Progenitor cell of endocrine pancreas (in vitro differentiated cells): ENCODE results near the gene CKM. TPM values are rescaled to one million over a fixed set of nuclear protein-coding genes. Genes with fewer than 3 reads are reported as not detected.
"Not testable (repeated sequence)": the region's sequence is repeated elsewhere in the genome, so short reads cannot be mapped to it uniquely, and the experiment has no call there.

Experiments used
- DNase-seq: peaks from one replicate; pipeline ENCODE4 v3.0.0; 2021; ENCODE audit warnings: low spot score; ENCODE audit not compliant: unreplicated experiment
- H3K27ac Mint-ChIP-seq: 2 replicates; pipeline ENCODE4 v1.8.0; 2021; ENCODE audit warnings: mild to moderate bottlenecking, moderate library complexity, mixed read lengths
- H3K27me3 Mint-ChIP-seq: 2 replicates; pipeline ENCODE4 v1.8.0; 2021; ENCODE audit warnings: mixed read lengths
- H3K36me3 Mint-ChIP-seq: 2 replicates; pipeline ENCODE4 v1.8.0; 2022; ENCODE audit warnings: mixed read lengths; ENCODE audit not compliant: insufficient read depth
- H3K4me1 Mint-ChIP-seq: 2 replicates; pipeline ENCODE4 v1.8.0; 2021; ENCODE audit warnings: low read depth, mixed read lengths
- H3K4me3 Mint-ChIP-seq: 2 replicates; pipeline ENCODE4 v1.8.0; 2021; ENCODE audit warnings: low read depth, mild to moderate bottlenecking, moderate library complexity, mixed read lengths
- H3K9me3 Mint-ChIP-seq: 2 replicates; pipeline ENCODE4 v1.8.0; 2021; ENCODE audit warnings: low read depth, mixed read lengths
- total RNA-seq: library from RNA; stranded (reverse); gene quantifications from 2 replicates; pipeline ENCODE4 v1.2.1, GENCODE V29; 2021
- TF ChIP-seq, protein P1 (sequence below): fragments of 200-600 bp; sonication (generic); IDR thresholded peaks from one replicate; pipeline ENCODE4 v1.5.0; 2021; ENCODE audit warnings: antibody characterized with exemption, mild to moderate bottlenecking; ENCODE audit not compliant: unreplicated experiment

CKM gene
- total RNA-seq, 1 donor from 2014 or later, result not detected

DNA sequence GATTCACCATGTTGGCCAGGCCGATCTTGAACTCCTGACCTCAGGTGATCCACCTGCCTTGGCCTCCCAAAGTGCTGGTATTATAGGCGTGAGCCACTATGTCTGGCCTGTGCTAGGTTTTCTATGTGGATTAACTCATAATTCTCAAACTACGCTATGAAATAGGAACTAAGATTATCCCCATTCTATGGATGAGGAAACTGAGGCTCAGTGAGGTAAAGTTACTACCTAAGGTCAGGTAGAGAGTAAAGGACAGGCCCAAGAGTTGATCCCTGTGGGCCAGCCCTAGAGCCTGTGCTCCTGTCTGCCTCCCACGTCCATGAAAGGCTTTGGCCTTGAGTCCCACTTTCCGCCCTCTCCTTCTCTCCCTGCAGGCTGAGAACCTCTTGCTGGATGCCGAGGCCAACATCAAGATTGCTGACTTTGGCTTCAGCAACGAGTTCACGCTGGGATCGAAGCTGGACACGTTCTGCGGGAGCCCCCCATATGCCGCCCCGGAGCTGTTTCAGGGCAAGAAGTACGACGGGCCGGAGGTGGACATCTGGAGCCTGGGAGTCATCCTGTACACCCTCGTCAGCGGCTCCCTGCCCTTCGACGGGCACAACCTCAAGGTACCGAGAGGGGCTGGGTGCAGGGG lies 51.5 kb downstream of the CKM start:
- Mint-ChIP-seq H3K27me3 (no peaks in the 10 kb centered on the region), H3K4me3 (no peak overlapping the region), H3K36me3 (peaks cover 18% of the 10 kb centered on the region), H3K4me1 (no peaks in the 10 kb centered on the region), H3K27ac (no peak overlapping the region), H3K9me3 (no peaks in the 10 kb centered on the region)
- TF ChIP-seq, protein P1, sequence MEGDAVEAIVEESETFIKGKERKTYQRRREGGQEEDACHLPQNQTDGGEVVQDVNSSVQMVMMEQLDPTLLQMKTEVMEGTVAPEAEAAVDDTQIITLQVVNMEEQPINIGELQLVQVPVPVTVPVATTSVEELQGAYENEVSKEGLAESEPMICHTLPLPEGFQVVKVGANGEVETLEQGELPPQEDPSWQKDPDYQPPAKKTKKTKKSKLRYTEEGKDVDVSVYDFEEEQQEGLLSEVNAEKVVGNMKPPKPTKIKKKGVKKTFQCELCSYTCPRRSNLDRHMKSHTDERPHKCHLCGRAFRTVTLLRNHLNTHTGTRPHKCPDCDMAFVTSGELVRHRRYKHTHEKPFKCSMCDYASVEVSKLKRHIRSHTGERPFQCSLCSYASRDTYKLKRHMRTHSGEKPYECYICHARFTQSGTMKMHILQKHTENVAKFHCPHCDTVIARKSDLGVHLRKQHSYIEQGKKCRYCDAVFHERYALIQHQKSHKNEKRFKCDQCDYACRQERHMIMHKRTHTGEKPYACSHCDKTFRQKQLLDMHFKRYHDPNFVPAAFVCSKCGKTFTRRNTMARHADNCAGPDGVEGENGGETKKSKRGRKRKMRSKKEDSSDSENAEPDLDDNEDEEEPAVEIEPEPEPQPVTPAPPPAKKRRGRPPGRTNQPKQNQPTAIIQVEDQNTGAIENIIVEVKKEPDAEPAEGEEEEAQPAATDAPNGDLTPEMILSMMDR, result no peak
- no peak for DNase-seq

DNA sequence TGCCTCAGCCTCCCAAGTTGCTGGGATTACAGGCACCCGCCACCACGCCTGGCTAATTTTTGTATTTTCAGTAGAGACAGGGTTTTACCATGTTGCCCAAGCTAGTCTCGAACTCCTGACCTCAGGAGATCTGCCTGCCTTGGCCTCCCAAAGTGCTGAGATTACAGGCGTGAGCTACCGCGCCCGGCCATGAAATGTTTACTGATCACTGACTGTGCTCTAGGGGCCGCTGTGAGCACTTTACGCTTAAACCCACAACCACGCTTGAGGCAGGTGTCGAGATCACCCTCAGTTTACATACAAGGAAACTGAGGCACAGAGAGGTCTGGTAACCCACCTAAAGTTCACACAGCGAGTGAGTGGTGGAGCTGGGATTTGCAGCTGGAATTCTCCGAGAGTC lies 52.7 kb downstream of the CKM start:
- peaks cover 21% of the 10 kb centered on the region for H3K36me3 Mint-ChIP-seq
- not testable (repeated sequence) for H3K4me1 Mint-ChIP-seq, H3K4me3 Mint-ChIP-seq, H3K27me3 Mint-ChIP-seq, DNase-seq, H3K9me3 Mint-ChIP-seq, H3K27ac Mint-ChIP-seq

DNA sequence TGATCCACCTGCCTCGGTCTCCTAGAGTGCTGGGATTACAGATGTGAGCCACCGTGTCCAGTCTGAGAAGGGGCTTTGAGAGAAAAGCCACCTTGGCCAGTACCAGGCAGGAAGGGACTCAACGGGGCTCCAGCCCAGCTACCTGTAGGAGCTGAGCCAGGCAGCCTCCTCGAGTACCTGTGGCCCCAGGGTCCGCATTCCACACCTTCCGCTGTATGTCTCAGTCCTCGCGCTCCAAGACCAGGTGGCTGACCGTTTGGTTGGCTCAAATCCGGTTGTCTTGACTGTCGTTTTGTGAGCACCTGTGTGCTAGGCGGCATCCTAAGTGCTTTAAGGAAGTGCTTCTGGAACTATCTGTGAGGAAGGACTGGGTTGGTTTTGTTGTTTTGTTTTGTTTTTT lies 55.4 kb downstream of the CKM start:
- H3K36me3 Mint-ChIP-seq, result peaks cover 7% of the 10 kb centered on the region
- H3K4me1 Mint-ChIP-seq, result no peaks in the 10 kb centered on the region
- H3K27ac Mint-ChIP-seq, result no peak overlapping the region
- no peaks in the 10 kb centered on the region for H3K27me3 Mint-ChIP-seq
- DNase-seq, result no peak
- TF ChIP-seq, protein P1, result no peak
- no peak overlapping the region for H3K4me3 Mint-ChIP-seq
- H3K9me3 Mint-ChIP-seq, result no peaks in the 10 kb centered on the region

DNA sequence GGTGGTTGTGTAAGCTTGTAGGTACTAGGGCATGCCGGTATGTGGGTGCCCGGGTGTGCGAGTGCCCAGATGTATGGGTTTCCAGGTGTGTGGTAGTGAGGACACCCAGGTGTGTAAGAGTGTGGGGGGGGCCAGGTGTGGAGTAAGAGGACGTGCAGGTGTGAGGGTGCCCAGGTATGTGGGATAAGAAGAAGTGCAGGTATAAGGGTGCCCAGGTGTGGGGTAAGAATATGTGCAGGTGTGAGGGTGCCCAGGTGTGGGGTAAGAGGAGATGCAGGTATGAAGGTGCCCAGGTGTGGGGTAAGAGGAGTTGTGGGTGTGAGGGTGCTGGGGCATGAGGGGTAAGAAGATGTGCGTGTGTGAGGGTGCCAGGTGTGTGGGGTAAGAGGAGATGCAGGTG lies 57.3 kb downstream of the CKM start:
- no peaks in the 10 kb centered on the region for H3K27me3 Mint-ChIP-seq
- H3K27ac Mint-ChIP-seq, result peak overlapping the region; percentile 56
- H3K36me3 Mint-ChIP-seq, result peaks cover 6% of the 10 kb centered on the region
- H3K4me3 Mint-ChIP-seq, result no peak overlapping the region
- no peaks in the 10 kb centered on the region for H3K4me1 Mint-ChIP-seq
- TF ChIP-seq, protein P1, result no peak
- DNase-seq, result no peak
- H3K9me3 Mint-ChIP-seq, result no peaks in the 10 kb centered on the region

DNA sequence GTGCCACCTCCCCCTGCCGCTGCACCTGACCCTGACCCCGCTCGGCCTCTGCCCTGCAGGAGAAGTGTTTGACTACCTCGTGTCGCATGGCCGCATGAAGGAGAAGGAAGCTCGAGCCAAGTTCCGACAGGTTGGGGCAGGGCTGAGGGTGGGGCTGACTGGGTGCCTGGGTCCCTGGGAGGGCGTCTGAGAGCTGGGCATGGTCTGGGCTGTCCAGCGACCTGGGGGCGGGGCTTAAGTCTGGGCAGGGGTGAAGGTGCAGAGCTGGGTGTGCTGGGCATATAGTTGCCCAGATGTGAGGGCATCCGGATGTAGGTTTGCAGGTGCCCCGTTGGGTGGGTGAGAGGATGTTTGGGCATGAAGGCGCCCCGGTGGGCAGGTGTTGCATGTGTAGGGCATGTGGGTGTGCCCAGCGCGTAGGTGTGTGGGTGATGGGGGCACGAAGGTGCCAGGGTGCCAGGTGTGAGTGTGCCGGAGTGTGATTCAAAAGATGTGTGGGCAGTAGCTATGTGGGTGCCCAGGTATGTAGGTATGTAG lies 57.8 kb downstream of the CKM start:
- peaks cover 6% of the 10 kb centered on the region for H3K36me3 Mint-ChIP-seq
- no peak for DNase-seq
- TF ChIP-seq, protein P1, result no peak
- H3K4me1 Mint-ChIP-seq, result no peaks in the 10 kb centered on the region
- no peaks in the 10 kb centered on the region for H3K27me3 Mint-ChIP-seq
- no peak overlapping the region for H3K4me3 Mint-ChIP-seq
- H3K9me3 Mint-ChIP-seq, result no peaks in the 10 kb centered on the region
- no peak overlapping the region for H3K27ac Mint-ChIP-seq

DNA sequence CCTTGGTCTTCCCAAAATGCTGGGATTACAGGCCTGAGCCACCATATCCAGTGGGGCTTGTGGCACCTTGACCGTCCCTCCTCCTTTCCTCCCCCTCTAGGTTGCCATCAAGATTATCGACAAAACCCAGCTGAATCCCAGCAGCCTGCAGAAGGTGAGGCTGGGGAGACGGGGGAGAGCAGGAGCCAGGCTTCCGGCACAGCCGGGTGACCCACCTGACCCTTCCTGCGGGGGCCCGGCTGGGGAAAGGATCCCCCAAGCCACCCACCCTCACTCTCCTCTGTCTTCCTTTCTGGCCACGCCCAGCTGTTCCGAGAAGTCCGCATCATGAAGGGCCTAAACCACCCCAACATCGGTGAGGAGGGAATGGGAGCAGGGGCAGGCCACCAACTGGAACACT lies 59.7 kb downstream of the CKM start:
- no peak for DNase-seq
- Mint-ChIP-seq H3K4me3 (no peak overlapping the region), H3K36me3 (peaks cover 6% of the 10 kb centered on the region), H3K4me1 (no peaks in the 10 kb centered on the region), H3K27ac (no peak overlapping the region), H3K9me3 (no peaks in the 10 kb centered on the region), H3K27me3 (no peaks in the 10 kb centered on the region)
- TF ChIP-seq, protein P1, result no peak
